CD4-positive, CD25-positive, alpha-beta regulatory T cell (primary cell): ENCODE data around the gene CXCL6. TPM values are rescaled to one million over a fixed set of nuclear protein-coding genes. Genes with fewer than 3 reads are reported as not detected.

Experiments used
- ATAC-seq, 2 donors: fragments of 150-1000 bp; cut with Tn5 transposase; one replicate each; pipeline ENCODE4 v1.10.0; 2021; ENCODE audit warnings: low read depth in 2 of 2, moderate number of reproducible peaks in 2 of 2, moderate library complexity in 1 of 2
- DNase-seq, 3 donors: peaks; one replicate each; pipeline versions ENCODE4 v3.0.0 to v3.0.0-alpha.2; 2012 to 2022; ENCODE audit warnings: mixed read lengths in 1 of 3
- H3K27ac ChIP-seq: one replicate; pipeline ENCODE4 v1.7.0; 2013; ENCODE audit warnings: mild to moderate bottlenecking, low read length; ENCODE audit not compliant: insufficient read depth, poor library complexity, severe bottlenecking
- H3K27me3 ChIP-seq: one replicate; pipeline ENCODE4 v1.7.0; 2013; ENCODE audit warnings: low read length; ENCODE audit not compliant: control insufficient read depth, insufficient read depth
- H3K36me3 ChIP-seq: one replicate; pipeline ENCODE4 v1.7.0; 2013; ENCODE audit warnings: mild to moderate bottlenecking, low read length, moderate library complexity; ENCODE audit not compliant: control insufficient read depth, insufficient read depth
- H3K4me1 ChIP-seq: 2 replicates; pipeline ENCODE4 v1.7.0; 2013; ENCODE audit warnings: mild to moderate bottlenecking, low read length; ENCODE audit not compliant: insufficient read depth, control insufficient read depth, poor library complexity, severe bottlenecking
- H3K4me3 ChIP-seq: one replicate; pipeline ENCODE4 v1.7.0; 2013; ENCODE audit warnings: low read depth, mild to moderate bottlenecking, low read length, moderate library complexity
- H3K9me3 ChIP-seq, 2 experiments: 1 replicate in 1 of 2; 2 replicates in 1 of 2; pipeline ENCODE4 v1.7.0; 2013; ENCODE audit warnings: low read length in 2 of 2, mild to moderate bottlenecking in 1 of 2, moderate library complexity in 1 of 2; ENCODE audit not compliant: control insufficient read depth in 2 of 2
- H3K27ac Mint-ChIP-seq, 3 donors: one replicate each; pipeline ENCODE4 v1.8.0; 2020 to 2022; ENCODE audit warnings: mild to moderate bottlenecking in 3 of 3, mixed read lengths in 3 of 3, moderate library complexity in 2 of 3
- H3K27me3 Mint-ChIP-seq: one replicate; pipeline ENCODE4 v1.8.0; 2022; ENCODE audit warnings: mild to moderate bottlenecking, mixed read lengths
- H3K36me3 Mint-ChIP-seq: one replicate; pipeline ENCODE4 v1.8.0; 2020; ENCODE audit warnings: mixed read lengths
- H3K4me1 Mint-ChIP-seq, 4 donors: one replicate each; pipeline ENCODE4 v1.8.0; 2020 to 2022; ENCODE audit warnings: mixed read lengths in 4 of 4, mild to moderate bottlenecking in 1 of 4
- H3K4me3 Mint-ChIP-seq, 4 donors: one replicate each; pipeline ENCODE4 v1.8.0; 2020 to 2022; ENCODE audit warnings: mild to moderate bottlenecking in 4 of 4, mixed read lengths in 4 of 4, moderate library complexity in 3 of 4
- H3K9me3 Mint-ChIP-seq, 7 donors: one replicate each; pipeline ENCODE4 v1.8.0; 2020 to 2022; ENCODE audit warnings: mixed read lengths in 7 of 7, mild to moderate bottlenecking in 3 of 7, moderate library complexity in 2 of 7
- polyA plus RNA-seq, 4 donors: library from polyadenylated mRNA; unstranded; fragments of 300-500 nt; fragmentation: Illumina TruSeq; gene quantifications; one replicate each; pipeline ENCODE4 v1.2.3, GENCODE V29; 2021
- total RNA-seq: library from RNA; stranded (reverse); gene quantifications from one replicate; pipeline ENCODE4 v1.2.3, GENCODE V29; 2022

The CXCL6 gene
- total and polyA plus RNA-seq, 5 donors from 2014 or later, result not detected

- ATAC-seq, result no peak
- Mint-ChIP-seq H3K4me3 (no peak overlapping the region), H3K27ac (no peak overlapping the region), H3K36me3 (no peaks in the 10 kb centered on the region), H3K9me3 (peaks cover 0 to 6% (median 0%) of the 10 kb centered on the region in 7 donors), H3K4me1 (no peaks in the 10 kb centered on the region), H3K27me3 (no peaks in the 10 kb centered on the region)
- H3K4me1 ChIP-seq, result no peaks in the 10 kb centered on the region
- no peaks in the 10 kb centered on the region for H3K36me3 ChIP-seq
- H3K27ac ChIP-seq, result no peak overlapping the region
- DNase-seq, result no peak
- no peaks in the 10 kb centered on the region for H3K27me3 ChIP-seq
- no peaks in the 10 kb centered on the region for H3K9me3 ChIP-seq
- H3K4me3 ChIP-seq, result no peak overlapping the region
Observed at GRCh38 chr4:73862322-73862721, 25.8 kb downstream of the CXCL6 start.

- Mint-ChIP-seq H3K4me1 (no peaks in the 10 kb centered on the region), H3K36me3 (no peaks in the 10 kb centered on the region), H3K9me3 (peaks cover 0 to 6% (median 0%) of the 10 kb centered on the region in 7 donors), H3K4me3 (no peak overlapping the region), H3K27ac (no peak overlapping the region), H3K27me3 (peaks cover 11% of the 10 kb centered on the region)
- ATAC-seq (no peak), DNase-seq (no peak)
- no peaks in the 10 kb centered on the region for H3K4me1 ChIP-seq
- H3K4me3 ChIP-seq, result no peak overlapping the region
- no peaks in the 10 kb centered on the region for H3K9me3 ChIP-seq
- no peaks in the 10 kb centered on the region for H3K36me3 ChIP-seq
- H3K27ac ChIP-seq, result no peak overlapping the region
- no peaks in the 10 kb centered on the region for H3K27me3 ChIP-seq
Observed at GRCh38 chr4:73864365-73864764, 27.9 kb downstream of the CXCL6 start.

GRCh38 chr4:73864961-73865360, 28.5 kb downstream of the CXCL6 start:
- ATAC-seq, result no peak
- DNase-seq, result no peak
- Mint-ChIP-seq H3K4me1 (no peaks in the 10 kb centered on the region), H3K27ac (no peak overlapping the region), H3K4me3 (no peak overlapping the region), H3K36me3 (no peaks in the 10 kb centered on the region), H3K9me3 (peaks cover 0 to 6% (median 0%) of the 10 kb centered on the region in 7 donors), H3K27me3 (peaks cover 11% of the 10 kb centered on the region)
- no peak overlapping the region for H3K4me3 ChIP-seq
- H3K27me3 ChIP-seq, result no peaks in the 10 kb centered on the region
- H3K4me1 ChIP-seq, result no peaks in the 10 kb centered on the region
- no peak overlapping the region for H3K27ac ChIP-seq
- no peaks in the 10 kb centered on the region for H3K9me3 ChIP-seq
- H3K36me3 ChIP-seq, result no peaks in the 10 kb centered on the region

GRCh38 chr4:73865431-73866096, 29.1 kb downstream of the CXCL6 start:
- Histone ChIP-seq H3K4me1 (no peaks in the 10 kb centered on the region), H3K4me3 (no peak overlapping the region), H3K9me3 (no peaks in the 10 kb centered on the region), H3K27ac (no peak overlapping the region), H3K36me3 (no peaks in the 10 kb centered on the region), H3K27me3 (no peaks in the 10 kb centered on the region)
- Mint-ChIP-seq H3K9me3 (peaks cover 0 to 6% (median 0%) of the 10 kb centered on the region in 7 donors), H3K27me3 (peaks cover 12% of the 10 kb centered on the region), H3K27ac (no peak overlapping the region), H3K36me3 (no peaks in the 10 kb centered on the region), H3K4me3 (no peak overlapping the region), H3K4me1 (no peaks in the 10 kb centered on the region)
- ATAC-seq (no peak), DNase-seq (no peak)

GRCh38 chr4:73866246-73866645, 29.8 kb downstream of the CXCL6 start:
- Mint-ChIP-seq H3K27me3 (peaks cover 16% of the 10 kb centered on the region), H3K9me3 (peaks cover 0 to 6% (median 0%) of the 10 kb centered on the region in 7 donors), H3K4me1 (no peaks in the 10 kb centered on the region), H3K4me3 (no peak overlapping the region), H3K27ac (no peak overlapping the region), H3K36me3 (no peaks in the 10 kb centered on the region)
- Histone ChIP-seq H3K36me3 (no peaks in the 10 kb centered on the region), H3K4me1 (no peaks in the 10 kb centered on the region), H3K4me3 (no peak overlapping the region), H3K27me3 (no peaks in the 10 kb centered on the region), H3K27ac (no peak overlapping the region), H3K9me3 (no peaks in the 10 kb centered on the region)
- ATAC-seq (no peak), DNase-seq (no peak)

GRCh38 chr4:73867783-73868182, 31.3 kb downstream of the CXCL6 start:
- Histone ChIP-seq H3K4me1 (no peaks in the 10 kb centered on the region), H3K27me3 (no peaks in the 10 kb centered on the region), H3K36me3 (no peaks in the 10 kb centered on the region), H3K27ac (no peak overlapping the region), H3K9me3 (no peaks in the 10 kb centered on the region), H3K4me3 (no peak overlapping the region)
- Mint-ChIP-seq H3K27me3 (peaks cover 16% of the 10 kb centered on the region), H3K4me3 (no peak overlapping the region), H3K4me1 (no peaks in the 10 kb centered on the region), H3K36me3 (no peaks in the 10 kb centered on the region), H3K27ac (no peak overlapping the region), H3K9me3 (peaks cover 0 to 2% (median 0%) of the 10 kb centered on the region in 7 donors)
- ATAC-seq (no peak), DNase-seq (no peak)

- Mint-ChIP-seq H3K36me3 (no peaks in the 10 kb centered on the region), H3K9me3 (peaks cover 0 to 2% (median 0%) of the 10 kb centered on the region in 7 donors), H3K27me3 (peaks cover 16% of the 10 kb centered on the region), H3K4me1 (no peaks in the 10 kb centered on the region), H3K27ac (no peak overlapping the region), H3K4me3 (no peak overlapping the region)
- no peaks in the 10 kb centered on the region for H3K27me3 ChIP-seq
- ATAC-seq (no peak), DNase-seq (no peak)
- H3K4me1 ChIP-seq, result no peaks in the 10 kb centered on the region
- H3K9me3 ChIP-seq, result no peaks in the 10 kb centered on the region
- H3K27ac ChIP-seq, result no peak overlapping the region
- H3K36me3 ChIP-seq, result no peaks in the 10 kb centered on the region
- no peak overlapping the region for H3K4me3 ChIP-seq
Observed at GRCh38 chr4:73868206-73869129, 32.0 kb downstream of the CXCL6 start.
